IMR-90 (cell line): ENCODE data around the gene PEX5.

ENCODE experiments used
- MAZ ChIP-seq: IDR thresholded peaks from 2 replicates; pipeline ENCODE4 v1.6.1; 2012; ENCODE audit warnings: low read depth, mild to moderate bottlenecking, low read length, improper control_type of control experiment, moderate library complexity, borderline replicate concordance
- POLR2A ChIP-seq: IDR thresholded peaks from 2 replicates; pipeline ENCODE4 v1.6.1; 2012; ENCODE audit warnings: mild to moderate bottlenecking, low read depth, low read length
- RCOR1 ChIP-seq: IDR thresholded peaks from 2 replicates; pipeline ENCODE4 v1.6.1; 2012; ENCODE audit warnings: mild to moderate bottlenecking, low read length, improper control_type of control experiment; ENCODE audit not compliant: insufficient replicate concordance
- RFX5 ChIP-seq: IDR thresholded peaks from 2 replicates; pipeline ENCODE4 v1.8.0; 2012; ENCODE audit warnings: low read depth, mild to moderate bottlenecking, low read length, moderate library complexity
- SMC3 ChIP-seq: fragments of 150-350 bp; IDR thresholded peaks from 2 replicates; pipeline ENCODE4 v1.6.1; 2016; ENCODE audit warnings: low read depth, mild to moderate bottlenecking, antibody characterized with exemption, low read length, moderate library complexity
- TF ChIP-seq, protein P1 (sequence below): conservative IDR thresholded peaks from 2 replicates; pipeline ENCODE4 v1.5.1; 2012; ENCODE audit warnings: mild to moderate bottlenecking, low read depth, low read length, improper control_type of control experiment
- TF ChIP-seq, protein P2 (sequence below): fragments of 150-350 bp; IDR thresholded peaks from 2 replicates; pipeline ENCODE4 v1.6.1; 2017; ENCODE audit warnings: mild to moderate bottlenecking, antibody characterized with exemption, low read length, low read depth
- TF ChIP-seq, protein P3 (sequence below): fragments of 150-350 bp; IDR thresholded peaks from 2 replicates; pipeline ENCODE4 v1.6.1; 2016; ENCODE audit warnings: low read depth, mild to moderate bottlenecking, low read length, moderate library complexity, borderline replicate concordance

DNA sequence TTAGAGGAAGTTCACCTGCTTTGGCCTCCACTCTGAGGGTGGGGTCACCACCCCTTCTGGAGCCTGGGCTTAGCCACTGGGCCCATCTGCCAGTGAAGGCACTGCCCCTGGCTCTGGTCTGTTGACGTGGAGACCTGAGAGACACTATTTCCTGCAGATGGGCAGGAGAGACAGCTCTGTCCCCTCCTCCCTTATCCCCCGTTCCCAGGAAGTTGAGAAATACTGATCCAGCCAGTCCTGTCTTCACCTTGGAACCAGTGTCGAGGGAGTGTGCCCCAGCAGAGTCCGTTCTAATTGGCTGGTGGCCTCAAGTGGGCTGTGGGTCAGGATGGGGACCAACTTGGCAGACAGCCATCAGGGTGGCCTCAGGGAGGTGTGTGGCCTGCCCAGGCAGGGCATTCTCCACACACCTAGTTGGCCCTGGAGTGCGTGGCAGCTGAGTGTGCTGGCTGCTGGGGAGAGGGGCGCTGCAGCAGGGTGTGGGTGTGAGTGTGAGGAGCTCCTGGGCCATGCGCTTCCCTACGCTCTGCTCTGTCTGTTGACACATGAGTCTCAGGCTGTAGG lies 33.9 kb upstream of the PEX5 start:
- no peak for TF ChIP-seq POLR2A
- TF ChIP-seq, protein P1, sequence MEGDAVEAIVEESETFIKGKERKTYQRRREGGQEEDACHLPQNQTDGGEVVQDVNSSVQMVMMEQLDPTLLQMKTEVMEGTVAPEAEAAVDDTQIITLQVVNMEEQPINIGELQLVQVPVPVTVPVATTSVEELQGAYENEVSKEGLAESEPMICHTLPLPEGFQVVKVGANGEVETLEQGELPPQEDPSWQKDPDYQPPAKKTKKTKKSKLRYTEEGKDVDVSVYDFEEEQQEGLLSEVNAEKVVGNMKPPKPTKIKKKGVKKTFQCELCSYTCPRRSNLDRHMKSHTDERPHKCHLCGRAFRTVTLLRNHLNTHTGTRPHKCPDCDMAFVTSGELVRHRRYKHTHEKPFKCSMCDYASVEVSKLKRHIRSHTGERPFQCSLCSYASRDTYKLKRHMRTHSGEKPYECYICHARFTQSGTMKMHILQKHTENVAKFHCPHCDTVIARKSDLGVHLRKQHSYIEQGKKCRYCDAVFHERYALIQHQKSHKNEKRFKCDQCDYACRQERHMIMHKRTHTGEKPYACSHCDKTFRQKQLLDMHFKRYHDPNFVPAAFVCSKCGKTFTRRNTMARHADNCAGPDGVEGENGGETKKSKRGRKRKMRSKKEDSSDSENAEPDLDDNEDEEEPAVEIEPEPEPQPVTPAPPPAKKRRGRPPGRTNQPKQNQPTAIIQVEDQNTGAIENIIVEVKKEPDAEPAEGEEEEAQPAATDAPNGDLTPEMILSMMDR = no peak
- TF ChIP-seq, protein P2, sequence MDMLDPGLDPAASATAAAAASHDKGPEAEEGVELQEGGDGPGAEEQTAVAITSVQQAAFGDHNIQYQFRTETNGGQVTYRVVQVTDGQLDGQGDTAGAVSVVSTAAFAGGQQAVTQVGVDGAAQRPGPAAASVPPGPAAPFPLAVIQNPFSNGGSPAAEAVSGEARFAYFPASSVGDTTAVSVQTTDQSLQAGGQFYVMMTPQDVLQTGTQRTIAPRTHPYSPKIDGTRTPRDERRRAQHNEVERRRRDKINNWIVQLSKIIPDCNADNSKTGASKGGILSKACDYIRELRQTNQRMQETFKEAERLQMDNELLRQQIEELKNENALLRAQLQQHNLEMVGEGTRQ = no peak
- TF ChIP-seq RFX5 = no peak
- TF ChIP-seq SMC3 = no peak
- TF ChIP-seq RCOR1 = no peak
- TF ChIP-seq, protein P3, sequence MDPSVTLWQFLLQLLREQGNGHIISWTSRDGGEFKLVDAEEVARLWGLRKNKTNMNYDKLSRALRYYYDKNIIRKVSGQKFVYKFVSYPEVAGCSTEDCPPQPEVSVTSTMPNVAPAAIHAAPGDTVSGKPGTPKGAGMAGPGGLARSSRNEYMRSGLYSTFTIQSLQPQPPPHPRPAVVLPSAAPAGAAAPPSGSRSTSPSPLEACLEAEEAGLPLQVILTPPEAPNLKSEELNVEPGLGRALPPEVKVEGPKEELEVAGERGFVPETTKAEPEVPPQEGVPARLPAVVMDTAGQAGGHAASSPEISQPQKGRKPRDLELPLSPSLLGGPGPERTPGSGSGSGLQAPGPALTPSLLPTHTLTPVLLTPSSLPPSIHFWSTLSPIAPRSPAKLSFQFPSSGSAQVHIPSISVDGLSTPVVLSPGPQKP = no peak
- no peak for TF ChIP-seq MAZ
